SK-N-SH treated with all-trans-retinoic acid at 6 μM for 48 hours (cell line): ENCODE data around the gene U2AF2.

ENCODE experiments used
- ATAC-seq: fragments of 200-7000 bp; cut with Tn5 transposase; 3 replicates; pipeline ENCODE4 v1.9.1; 2020; ENCODE audit warnings: mild to moderate bottlenecking, moderate library complexity
- ARNTL ChIP-seq: fragments of 450-650 bp; formaldehyde crosslinking; IDR thresholded peaks from 2 replicates; pipeline ENCODE4 v1.5.0; 2020; ENCODE audit warnings: low read depth, mild to moderate bottlenecking, moderate library complexity, borderline replicate concordance
- BACH2 ChIP-seq: fragments of 250-450 bp; sonication (Bioruptor Pico); IDR thresholded peaks from 2 replicates; pipeline ENCODE4 v1.9.0; 2021; ENCODE audit warnings: mild to moderate bottlenecking, borderline replicate concordance
- CREB5 ChIP-seq: fragments of 250-450 bp; sonication (Bioruptor Pico); IDR thresholded peaks from 2 replicates; pipeline ENCODE4 v1.5.1; 2020; ENCODE audit warnings: low read depth, mild to moderate bottlenecking, moderate library complexity
- CSDC2 ChIP-seq: fragments of 250-450 bp; sonication (Bioruptor Pico); IDR thresholded peaks from 2 replicates; pipeline ENCODE4 v1.5.0; 2020; ENCODE audit warnings: mild to moderate bottlenecking, moderate library complexity
- ESRRG ChIP-seq: fragments of 250-450 bp; sonication (Bioruptor Pico); IDR thresholded peaks from 2 replicates; pipeline ENCODE4 v1.6.1; 2021; ENCODE audit warnings: mild to moderate bottlenecking
- GLIS3 ChIP-seq: fragments of 250-450 bp; sonication (Bioruptor Pico); IDR thresholded peaks from 2 replicates; pipeline ENCODE4 v1.5.0; 2020; ENCODE audit warnings: mild to moderate bottlenecking, moderate library complexity
- ISL1 ChIP-seq: fragments of 250-450 bp; sonication (Bioruptor Pico); IDR thresholded peaks from 2 replicates; pipeline ENCODE4 v2.1.2; 2022; ENCODE audit warnings: mild to moderate bottlenecking, moderate library complexity
- OSR1 ChIP-seq: fragments of 250-450 bp; sonication (Bioruptor Pico); IDR thresholded peaks from 2 replicates; pipeline ENCODE4 v1.8.0; 2022; ENCODE audit warnings: moderate library complexity, mild to moderate bottlenecking, inconsistent platforms
- PPARA ChIP-seq: fragments of 250-450 bp; sonication (Bioruptor Pico); IDR thresholded peaks from 2 replicates; pipeline ENCODE4 v1.5.0; 2020; ENCODE audit warnings: mild to moderate bottlenecking, borderline replicate concordance
- RARB ChIP-seq: fragments of 250-450 bp; sonication (Bioruptor Pico); IDR thresholded peaks from 2 replicates; pipeline ENCODE4 v1.8.0; 2021; ENCODE audit warnings: mild to moderate bottlenecking, moderate library complexity
- SNAI2 ChIP-seq: fragments of 250-450 bp; sonication (Bioruptor Pico); IDR thresholded peaks from 2 replicates; pipeline ENCODE4 v1.5.0; 2020; ENCODE audit warnings: mild to moderate bottlenecking, moderate library complexity
- TCF4 ChIP-seq: fragments of 250-450 bp; sonication (Bioruptor Pico); IDR thresholded peaks from 2 replicates; pipeline ENCODE4 v1.8.0; 2021; ENCODE audit warnings: mild to moderate bottlenecking, moderate library complexity, borderline replicate concordance
- TOX ChIP-seq: fragments of 250-450 bp; sonication (Bioruptor Pico); IDR thresholded peaks from 2 replicates; pipeline ENCODE4 v1.8.0; 2021; ENCODE audit warnings: mild to moderate bottlenecking, moderate library complexity, borderline replicate concordance
- TSHZ2 ChIP-seq: fragments of 250-450 bp; sonication (Bioruptor Pico); IDR thresholded peaks from 2 replicates; pipeline ENCODE4 v1.5.0; 2020; ENCODE audit warnings: mild to moderate bottlenecking, moderate library complexity
- ZC3H10 ChIP-seq: fragments of 250-450 bp; sonication (Bioruptor Pico); IDR thresholded peaks from 2 replicates; pipeline ENCODE4 v1.5.1; 2021; ENCODE audit warnings: mild to moderate bottlenecking, moderate library complexity
- ZFP3 ChIP-seq: fragments of 250-450 bp; sonication (Bioruptor Pico); IDR thresholded peaks from 2 replicates; pipeline ENCODE4 v1.5.0; 2020; ENCODE audit warnings: mild to moderate bottlenecking, moderate library complexity
- ZFP30 ChIP-seq: fragments of 450-650 bp; formaldehyde crosslinking; IDR thresholded peaks from 2 replicates; pipeline ENCODE4 v1.5.0; 2022; ENCODE audit warnings: mild to moderate bottlenecking, moderate library complexity
- ZNF565 ChIP-seq: fragments of 450-650 bp; formaldehyde crosslinking; conservative IDR thresholded peaks from 2 replicates; pipeline ENCODE4 v1.5.0; 2020; ENCODE audit warnings: low read depth, mild to moderate bottlenecking, moderate library complexity
- ZNF70 ChIP-seq: fragments of 450-650 bp; formaldehyde crosslinking; IDR thresholded peaks from 2 replicates; pipeline ENCODE4 v1.5.0; 2020; ENCODE audit warnings: mild to moderate bottlenecking, moderate library complexity
- ZNF8 ChIP-seq: fragments of 450-650 bp; formaldehyde crosslinking; IDR thresholded peaks from 2 replicates; pipeline ENCODE4 v1.5.0; 2020; ENCODE audit warnings: mild to moderate bottlenecking, moderate library complexity
- TF ChIP-seq, protein P1 (sequence below): fragments of 250-450 bp; sonication (Bioruptor Pico); IDR thresholded peaks from 2 replicates; pipeline ENCODE4 v1.8.0; 2021; ENCODE audit warnings: low read depth, mild to moderate bottlenecking, moderate library complexity, borderline replicate concordance
- TF ChIP-seq, protein P2 (sequence below): fragments of 250-450 bp; sonication (Bioruptor Pico); IDR thresholded peaks from 2 replicates; pipeline ENCODE4 v1.8.0; 2020; ENCODE audit warnings: mild to moderate bottlenecking, moderate library complexity, borderline replicate concordance
- TF ChIP-seq, protein P3 (sequence below): fragments of 250-450 bp; sonication (Bioruptor Pico); IDR thresholded peaks from 2 replicates; pipeline ENCODE4 v1.5.1; 2021; ENCODE audit warnings: mild to moderate bottlenecking, moderate library complexity

The U2AF2 gene

DNA sequence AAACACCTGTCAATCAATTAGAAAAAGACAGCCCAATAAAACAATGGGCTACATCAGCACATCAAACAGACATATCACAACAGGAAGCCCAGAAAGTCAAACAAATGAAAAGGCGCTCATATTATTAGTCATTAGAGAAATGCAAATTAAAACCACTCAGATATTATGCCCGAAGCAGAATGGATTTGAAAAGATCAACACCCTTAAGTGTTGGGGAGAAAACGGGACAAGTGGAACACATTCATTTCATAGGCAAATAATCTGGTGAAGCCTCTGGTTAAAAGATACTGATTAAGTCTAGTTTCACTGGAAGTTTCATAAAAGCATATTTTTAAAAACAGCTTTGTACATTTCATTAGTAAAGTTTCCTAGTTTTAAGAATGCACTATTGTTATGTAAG is 66.0 kb downstream of the U2AF2 start:
- no peak for ATAC-seq
- TF ChIP-seq OSR1, result no peak
- TF ChIP-seq TOX, result no peak
- no peak for TF ChIP-seq RARB (CRISPR knock-in tag)
- TF ChIP-seq ISL1 (CRISPR knock-in tag), result no peak
- no peak for TF ChIP-seq ESRRG
- TF ChIP-seq ZC3H10 (CRISPR knock-in tag), result no peak
- TF ChIP-seq SNAI2 (CRISPR knock-in tag), result no peak
- no peak for TF ChIP-seq GLIS3 (CRISPR knock-in tag)
- no peak for TF ChIP-seq TCF4 (CRISPR knock-in tag)
- no peak for TF ChIP-seq PPARA (CRISPR knock-in tag)
- TF ChIP-seq, protein P1, sequence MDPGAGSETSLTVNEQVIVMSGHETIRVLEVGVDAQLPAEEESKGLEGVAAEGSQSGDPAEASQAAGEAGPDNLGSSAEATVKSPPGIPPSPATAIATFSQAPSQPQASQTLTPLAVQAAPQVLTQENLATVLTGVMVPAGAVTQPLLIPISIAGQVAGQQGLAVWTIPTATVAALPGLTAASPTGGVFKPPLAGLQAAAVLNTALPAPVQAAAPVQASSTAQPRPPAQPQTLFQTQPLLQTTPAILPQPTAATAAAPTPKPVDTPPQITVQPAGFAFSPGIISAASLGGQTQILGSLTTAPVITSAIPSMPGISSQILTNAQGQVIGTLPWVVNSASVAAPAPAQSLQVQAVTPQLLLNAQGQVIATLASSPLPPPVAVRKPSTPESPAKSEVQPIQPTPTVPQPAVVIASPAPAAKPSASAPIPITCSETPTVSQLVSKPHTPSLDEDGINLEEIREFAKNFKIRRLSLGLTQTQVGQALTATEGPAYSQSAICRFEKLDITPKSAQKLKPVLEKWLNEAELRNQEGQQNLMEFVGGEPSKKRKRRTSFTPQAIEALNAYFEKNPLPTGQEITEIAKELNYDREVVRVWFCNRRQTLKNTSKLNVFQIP, result no peak
- TF ChIP-seq ZFP3 (CRISPR knock-in tag), result no peak
- no peak for TF ChIP-seq CREB5 (CRISPR knock-in tag)
- TF ChIP-seq ZNF8 (CRISPR knock-in tag), result no peak
- TF ChIP-seq ZNF70 (CRISPR knock-in tag), result no peak
- TF ChIP-seq ZFP30 (CRISPR knock-in tag), result no peak
- TF ChIP-seq, protein P2, sequence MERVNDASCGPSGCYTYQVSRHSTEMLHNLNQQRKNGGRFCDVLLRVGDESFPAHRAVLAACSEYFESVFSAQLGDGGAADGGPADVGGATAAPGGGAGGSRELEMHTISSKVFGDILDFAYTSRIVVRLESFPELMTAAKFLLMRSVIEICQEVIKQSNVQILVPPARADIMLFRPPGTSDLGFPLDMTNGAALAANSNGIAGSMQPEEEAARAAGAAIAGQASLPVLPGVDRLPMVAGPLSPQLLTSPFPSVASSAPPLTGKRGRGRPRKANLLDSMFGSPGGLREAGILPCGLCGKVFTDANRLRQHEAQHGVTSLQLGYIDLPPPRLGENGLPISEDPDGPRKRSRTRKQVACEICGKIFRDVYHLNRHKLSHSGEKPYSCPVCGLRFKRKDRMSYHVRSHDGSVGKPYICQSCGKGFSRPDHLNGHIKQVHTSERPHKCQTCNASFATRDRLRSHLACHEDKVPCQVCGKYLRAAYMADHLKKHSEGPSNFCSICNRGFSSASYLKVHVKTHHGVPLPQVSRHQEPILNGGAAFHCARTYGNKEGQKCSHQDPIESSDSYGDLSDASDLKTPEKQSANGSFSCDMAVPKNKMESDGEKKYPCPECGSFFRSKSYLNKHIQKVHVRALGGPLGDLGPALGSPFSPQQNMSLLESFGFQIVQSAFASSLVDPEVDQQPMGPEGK (CRISPR knock-in tag), result no peak
- TF ChIP-seq, protein P3, sequence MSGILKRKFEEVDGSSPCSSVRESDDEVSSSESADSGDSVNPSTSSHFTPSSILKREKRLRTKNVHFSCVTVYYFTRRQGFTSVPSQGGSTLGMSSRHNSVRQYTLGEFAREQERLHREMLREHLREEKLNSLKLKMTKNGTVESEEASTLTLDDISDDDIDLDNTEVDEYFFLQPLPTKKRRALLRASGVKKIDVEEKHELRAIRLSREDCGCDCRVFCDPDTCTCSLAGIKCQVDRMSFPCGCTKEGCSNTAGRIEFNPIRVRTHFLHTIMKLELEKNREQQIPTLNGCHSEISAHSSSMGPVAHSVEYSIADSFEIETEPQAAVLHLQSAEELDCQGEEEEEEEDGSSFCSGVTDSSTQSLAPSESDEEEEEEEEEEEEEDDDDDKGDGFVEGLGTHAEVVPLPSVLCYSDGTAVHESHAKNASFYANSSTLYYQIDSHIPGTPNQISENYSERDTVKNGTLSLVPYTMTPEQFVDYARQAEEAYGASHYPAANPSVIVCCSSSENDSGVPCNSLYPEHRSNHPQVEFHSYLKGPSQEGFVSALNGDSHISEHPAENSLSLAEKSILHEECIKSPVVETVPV (CRISPR knock-in tag), result no peak
- TF ChIP-seq ARNTL, result no peak

DNA sequence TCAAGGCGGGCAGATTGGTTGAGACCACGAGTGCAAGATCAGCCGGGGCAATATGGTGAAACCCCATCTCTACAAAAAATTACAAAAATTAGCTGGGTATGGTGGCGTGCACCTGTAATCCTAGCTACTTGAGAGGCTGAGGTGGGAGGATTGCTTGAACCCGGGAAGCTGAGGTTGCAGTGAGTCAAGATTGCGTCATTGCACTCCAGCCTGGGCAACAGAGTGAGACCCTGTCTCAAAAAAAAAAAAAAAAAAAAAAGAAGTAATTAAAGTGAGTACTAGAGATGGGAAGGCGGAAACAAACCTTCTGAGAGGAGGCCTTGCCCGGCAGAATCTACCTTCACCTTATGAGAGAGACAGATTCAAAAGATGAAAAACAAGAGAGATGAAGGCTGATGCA is 68.7 kb downstream of the U2AF2 start:
- TF ChIP-seq ZNF565 (CRISPR knock-in tag) (no peak), ISL1 (CRISPR knock-in tag) (no peak), ARNTL (no peak), CREB5 (CRISPR knock-in tag) (no peak), SNAI2 (CRISPR knock-in tag) (no peak), OSR1 (no peak), CSDC2 (CRISPR knock-in tag) (no peak), ZNF70 (CRISPR knock-in tag) (no peak), ZFP3 (CRISPR knock-in tag) (no peak), ZFP30 (CRISPR knock-in tag) (no peak), BACH2 (CRISPR knock-in tag) (no peak), GLIS3 (CRISPR knock-in tag) (no peak), TCF4 (CRISPR knock-in tag) (no peak), TSHZ2 (no peak)
- TF ChIP-seq, protein P3 (CRISPR knock-in tag), result no peak
- ATAC-seq, result no peak
